ENCODE measurements around the gene ZNF205. TPM values are rescaled to one million over a fixed set of nuclear protein-coding genes. Genes with fewer than 3 reads are reported as not detected.
"Not testable (repeated sequence)": the region's sequence is repeated elsewhere in the genome, so short reads cannot be mapped to it uniquely, and the experiment has no call there.

Gene ZNF205
- polyA plus RNA-seq, 6 donors from 2014 or later, result 0.47 TPM; not detected in 5

- Mint-ChIP-seq H3K4me3 (peak overlapping the region; percentile 2 to 85 (median 78)), H3K9me3 (peaks cover 0 to 12% (median 2%) of the 10 kb centered on the region in 7 donors), H3K27me3 (peaks cover 0 to 9% (median 6%) of the 10 kb centered on the region in 3 donors), H3K27ac (peak overlapping the region in 4 of 6 donors; percentile 80 to 90 (median 87)), H3K36me3 (peaks cover 0 to 6% of the 10 kb centered on the region in 2 donors), H3K4me1 (peaks cover 26 to 50% (median 33%) of the 10 kb centered on the region in 3 donors)
- DNase-seq (peak; percentile 46), ATAC-seq (ENCODE audit: low read depth in 2 of 2) (peak; percentile 98)
These were observed 37.4 kb upstream of the ZNF205 start for GRCh38 chr16:3074860-3075522.

GRCh38 chr16:3075523-3075915 is 36.9 kb upstream of the ZNF205 start:
- ATAC-seq (ENCODE audit: low read depth in 2 of 2), result no peak
- Mint-ChIP-seq H3K27me3 (peaks cover 0 to 9% (median 6%) of the 10 kb centered on the region in 3 donors), H3K9me3 (peaks cover 0 to 12% (median 2%) of the 10 kb centered on the region in 7 donors), H3K4me3 (peak overlapping the region in 6 of 8 donors; percentile 12 to 84 (median 78)), H3K4me1 (peaks cover 26 to 50% (median 33%) of the 10 kb centered on the region in 3 donors), H3K36me3 (peaks cover 0 to 6% of the 10 kb centered on the region in 2 donors), H3K27ac (peak overlapping the region in 2 of 6 donors; percentile 19 to 29)
- no peak for DNase-seq

GRCh38 chr16:3075946-3076345 is 36.4 kb upstream of the ZNF205 start:
- H3K4me3 Mint-ChIP-seq, result peak overlapping the region in 3 of 8 donors; percentile 9 to 77 (median 37)
- peaks cover 0 to 12% (median 2%) of the 10 kb centered on the region in 7 donors for H3K9me3 Mint-ChIP-seq
- not testable (repeated sequence) for H3K36me3 Mint-ChIP-seq; H3K27ac Mint-ChIP-seq; H3K27me3 Mint-ChIP-seq; DNase-seq; ATAC-seq (ENCODE audit: low read depth in 2 of 2)
- peaks cover 26 to 50% (median 33%) of the 10 kb centered on the region in 3 donors for H3K4me1 Mint-ChIP-seq

- Mint-ChIP-seq H3K36me3 (peaks cover 0 to 6% of the 10 kb centered on the region in 2 donors), H3K27ac (no peak overlapping the region), H3K9me3 (peaks cover 0 to 12% (median 2%) of the 10 kb centered on the region in 7 donors), H3K4me1 (peaks cover 25 to 47% (median 29%) of the 10 kb centered on the region in 3 donors), H3K27me3 (peaks cover 0 to 10% (median 9%) of the 10 kb centered on the region in 3 donors), H3K4me3 (peak overlapping the region in 3 of 8 donors; percentile 37 to 69 (median 45))
- ATAC-seq (ENCODE audit: low read depth in 2 of 2), result no peak
- DNase-seq, result no peak
These were observed 35.8 kb upstream of the ZNF205 start for GRCh38 chr16:3076577-3076976.

- DNase-seq (no peak), ATAC-seq (ENCODE audit: low read depth in 2 of 2) (no peak)
- Mint-ChIP-seq H3K4me1 (peaks cover 6 to 22% (median 7%) of the 10 kb centered on the region in 3 donors), H3K4me3 (no peak overlapping the region), H3K9me3 (peaks cover 0 to 12% (median 2%) of the 10 kb centered on the region in 7 donors), H3K36me3 (peaks cover 0 to 6% of the 10 kb centered on the region in 2 donors), H3K27me3 (peaks cover 0 to 17% (median 0%) of the 10 kb centered on the region in 3 donors), H3K27ac (no peak overlapping the region)
These were observed 32.4 kb upstream of the ZNF205 start for GRCh38 chr16:3080024-3080423.

GRCh38 chr16:3081957-3082356 is 30.4 kb upstream of the ZNF205 start:
- peaks cover 0 to 17% (median 0%) of the 10 kb centered on the region in 3 donors for H3K27me3 Mint-ChIP-seq
- DNase-seq; H3K36me3 Mint-ChIP-seq; H3K27ac Mint-ChIP-seq; H3K4me3 Mint-ChIP-seq; H3K4me1 Mint-ChIP-seq; H3K9me3 Mint-ChIP-seq; ATAC-seq (ENCODE audit: low read depth in 2 of 2): not testable (repeated sequence)

GRCh38 chr16:3083408-3083807 is 29.0 kb upstream of the ZNF205 start:
- Mint-ChIP-seq H3K27me3 (peaks cover 3 to 29% (median 11%) of the 10 kb centered on the region in 3 donors), H3K27ac (peak overlapping the region in 1 of 6 donors; percentile 39)
- ATAC-seq (ENCODE audit: low read depth in 2 of 2); H3K9me3 Mint-ChIP-seq; H3K4me3 Mint-ChIP-seq; H3K36me3 Mint-ChIP-seq; DNase-seq; H3K4me1 Mint-ChIP-seq: not testable (repeated sequence)

- no peak for ATAC-seq (ENCODE audit: low read depth in 2 of 2)
- H3K9me3 Mint-ChIP-seq, result no peaks in the 10 kb centered on the region
- H3K4me3 Mint-ChIP-seq, result peak overlapping the region in 1 of 8 donors; percentile 10
- H3K36me3 Mint-ChIP-seq, result no peaks in the 10 kb centered on the region
- no peak for DNase-seq
- no peak overlapping the region for H3K27ac Mint-ChIP-seq
- peaks cover 3 to 8% (median 6%) of the 10 kb centered on the region in 3 donors for H3K4me1 Mint-ChIP-seq
- H3K27me3 Mint-ChIP-seq, result peaks cover 3 to 29% (median 17%) of the 10 kb centered on the region in 3 donors
These were observed 27.9 kb upstream of the ZNF205 start for GRCh38 chr16:3084491-3084890.

- H3K36me3 Mint-ChIP-seq, result no peaks in the 10 kb centered on the region
- H3K4me1 Mint-ChIP-seq, result peaks cover 3 to 8% (median 6%) of the 10 kb centered on the region in 3 donors
- H3K9me3 Mint-ChIP-seq, result no peaks in the 10 kb centered on the region
- ATAC-seq (ENCODE audit: low read depth in 2 of 2), result no peak
- peaks cover 3 to 24% (median 17%) of the 10 kb centered on the region in 3 donors for H3K27me3 Mint-ChIP-seq
- peak overlapping the region in 1 of 6 donors; percentile 36 for H3K27ac Mint-ChIP-seq
- no peak for DNase-seq
- no peak overlapping the region for H3K4me3 Mint-ChIP-seq
These were observed 27.3 kb upstream of the ZNF205 start for GRCh38 chr16:3084969-3085670.

GRCh38 chr16:3085868-3086595 is 26.4 kb upstream of the ZNF205 start:
- Mint-ChIP-seq H3K36me3 (no peaks in the 10 kb centered on the region), H3K4me1 (peaks cover 3 to 8% (median 6%) of the 10 kb centered on the region in 3 donors), H3K27ac (peak overlapping the region in 1 of 6 donors; percentile 47), H3K27me3 (peaks cover 3 to 21% (median 17%) of the 10 kb centered on the region in 3 donors), H3K4me3 (no peak overlapping the region), H3K9me3 (no peaks in the 10 kb centered on the region)
- no peak for ATAC-seq (ENCODE audit: low read depth in 2 of 2)
- no peak for DNase-seq

GRCh38 chr16:3086596-3087242 is 25.7 kb upstream of the ZNF205 start:
- DNase-seq, result no peak
- Mint-ChIP-seq H3K27me3 (peaks cover 3 to 20% (median 17%) of the 10 kb centered on the region in 3 donors), H3K36me3 (no peaks in the 10 kb centered on the region), H3K4me1 (peaks cover 3 to 8% (median 6%) of the 10 kb centered on the region in 3 donors), H3K27ac (no peak overlapping the region), H3K9me3 (no peaks in the 10 kb centered on the region), H3K4me3 (no peak overlapping the region)
- no peak for ATAC-seq (ENCODE audit: low read depth in 2 of 2)

GRCh38 chr16:3087243-3088235 is 24.8 kb upstream of the ZNF205 start:
- DNase-seq (no peak), ATAC-seq (ENCODE audit: low read depth in 2 of 2) (no peak)
- H3K9me3 Mint-ChIP-seq, result no peaks in the 10 kb centered on the region
- no peak overlapping the region for H3K27ac Mint-ChIP-seq
- peaks cover 3 to 20% (median 17%) of the 10 kb centered on the region in 3 donors for H3K27me3 Mint-ChIP-seq
- peaks cover 3 to 8% (median 6%) of the 10 kb centered on the region in 3 donors for H3K4me1 Mint-ChIP-seq
- no peak overlapping the region for H3K4me3 Mint-ChIP-seq
- no peaks in the 10 kb centered on the region for H3K36me3 Mint-ChIP-seq
